RWPE2 (cell line): Measurements from ENCODE around the gene GALNT10.

Experiments
- ATAC-seq: fragments of 200-7000 bp; cut with Tn5 transposase; 3 replicates; pipeline ENCODE4 v1.9.1; 2021; ENCODE audit warnings: low read depth
- DNase-seq: peaks from one replicate; pipeline ENCODE4 v3.0.0-alpha.2; 2020; ENCODE audit warnings: low spot score
- H3K27ac ChIP-seq: fragments of 450-650 bp; 2 replicates; pipeline ENCODE4 v1.5.1; 2017; ENCODE audit warnings: mild to moderate bottlenecking; ENCODE audit not compliant: poor library complexity, severe bottlenecking
- H3K27me3 ChIP-seq: fragments of 250-450 bp; sonication (Bioruptor Pico); 2 replicates; pipeline ENCODE4 v1.5.1; 2021; ENCODE audit warnings: mild to moderate bottlenecking, moderate library complexity; ENCODE audit not compliant: insufficient read depth, poor library complexity, severe bottlenecking
- H3K36me3 ChIP-seq: fragments of 250-450 bp; sonication (Bioruptor Pico); 2 replicates; pipeline ENCODE4 v1.5.1; 2020; ENCODE audit warnings: low read depth, mild to moderate bottlenecking, moderate library complexity
- H3K4me1 ChIP-seq: fragments of 250-450 bp; sonication (Bioruptor Pico); 2 replicates; pipeline ENCODE4 v1.5.1; 2021; ENCODE audit warnings: mild to moderate bottlenecking, moderate library complexity; ENCODE audit not compliant: insufficient read depth, poor library complexity, severe bottlenecking
- H3K4me3 ChIP-seq: fragments of 250-450 bp; sonication (Bioruptor Pico); 2 replicates; pipeline ENCODE4 v1.5.1; 2021; ENCODE audit warnings: mild to moderate bottlenecking, moderate library complexity; ENCODE audit not compliant: severe bottlenecking
- H3K9me3 ChIP-seq: fragments of 250-450 bp; sonication (Bioruptor Pico); 2 replicates; pipeline ENCODE4 v1.5.1; 2021; ENCODE audit warnings: mild to moderate bottlenecking, moderate library complexity; ENCODE audit not compliant: severe bottlenecking
- TF ChIP-seq, protein P1 (sequence below): fragments of 450-650 bp; IDR thresholded peaks from one replicate; pipeline ENCODE4 v1.5.1; 2017; ENCODE audit warnings: mild to moderate bottlenecking, moderate library complexity; ENCODE audit not compliant: poor library complexity, severe bottlenecking

Gene GALNT10

GRCh38 chr5:154369682-154370081 lies 179.1 kb downstream of the GALNT10 start:
- Histone ChIP-seq H3K27ac (peak overlapping the region; percentile 96), H3K9me3 (no peaks in the 10 kb centered on the region), H3K27me3 (no peaks in the 10 kb centered on the region), H3K36me3 (no peaks in the 10 kb centered on the region), H3K4me1 (peaks cover 75% of the 10 kb centered on the region), H3K4me3 (no peak overlapping the region)
- DNase-seq (no peak), ATAC-seq (no peak)
- TF ChIP-seq, protein P1, sequence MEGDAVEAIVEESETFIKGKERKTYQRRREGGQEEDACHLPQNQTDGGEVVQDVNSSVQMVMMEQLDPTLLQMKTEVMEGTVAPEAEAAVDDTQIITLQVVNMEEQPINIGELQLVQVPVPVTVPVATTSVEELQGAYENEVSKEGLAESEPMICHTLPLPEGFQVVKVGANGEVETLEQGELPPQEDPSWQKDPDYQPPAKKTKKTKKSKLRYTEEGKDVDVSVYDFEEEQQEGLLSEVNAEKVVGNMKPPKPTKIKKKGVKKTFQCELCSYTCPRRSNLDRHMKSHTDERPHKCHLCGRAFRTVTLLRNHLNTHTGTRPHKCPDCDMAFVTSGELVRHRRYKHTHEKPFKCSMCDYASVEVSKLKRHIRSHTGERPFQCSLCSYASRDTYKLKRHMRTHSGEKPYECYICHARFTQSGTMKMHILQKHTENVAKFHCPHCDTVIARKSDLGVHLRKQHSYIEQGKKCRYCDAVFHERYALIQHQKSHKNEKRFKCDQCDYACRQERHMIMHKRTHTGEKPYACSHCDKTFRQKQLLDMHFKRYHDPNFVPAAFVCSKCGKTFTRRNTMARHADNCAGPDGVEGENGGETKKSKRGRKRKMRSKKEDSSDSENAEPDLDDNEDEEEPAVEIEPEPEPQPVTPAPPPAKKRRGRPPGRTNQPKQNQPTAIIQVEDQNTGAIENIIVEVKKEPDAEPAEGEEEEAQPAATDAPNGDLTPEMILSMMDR, result no peak

GRCh38 chr5:154370119-154370518 lies 179.6 kb downstream of the GALNT10 start:
- DNase-seq (no peak), ATAC-seq (no peak)
- Histone ChIP-seq H3K27ac (peak overlapping the region; percentile 96), H3K9me3 (no peaks in the 10 kb centered on the region), H3K4me3 (no peak overlapping the region), H3K36me3 (no peaks in the 10 kb centered on the region), H3K4me1 (peaks cover 72% of the 10 kb centered on the region), H3K27me3 (no peaks in the 10 kb centered on the region)
- TF ChIP-seq, protein P1, result no peak

DNA sequence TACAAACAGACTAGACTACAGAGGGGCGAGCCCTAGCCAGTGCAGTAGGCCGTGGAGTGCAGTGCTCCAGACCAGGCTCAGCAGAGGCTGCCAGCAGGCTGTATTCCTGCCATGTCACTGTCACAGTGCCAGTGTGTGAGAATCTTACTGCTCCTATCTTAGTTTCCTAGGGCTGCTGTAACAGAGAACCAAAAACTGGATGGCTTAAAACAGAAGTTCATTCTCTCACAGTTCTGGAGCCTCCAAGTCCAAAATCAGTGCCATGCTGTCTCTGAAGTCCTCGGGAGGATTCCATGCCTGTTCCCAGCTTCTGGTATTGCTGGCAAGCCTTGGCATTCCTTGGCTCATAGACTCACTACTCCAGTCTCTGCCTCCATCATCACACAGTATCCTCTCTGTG lies 180.3 kb downstream of the GALNT10 start:
- Histone ChIP-seq H3K27ac (peak overlapping the region; percentile 96), H3K27me3 (no peaks in the 10 kb centered on the region), H3K4me1 (peaks cover 65% of the 10 kb centered on the region)

DNA sequence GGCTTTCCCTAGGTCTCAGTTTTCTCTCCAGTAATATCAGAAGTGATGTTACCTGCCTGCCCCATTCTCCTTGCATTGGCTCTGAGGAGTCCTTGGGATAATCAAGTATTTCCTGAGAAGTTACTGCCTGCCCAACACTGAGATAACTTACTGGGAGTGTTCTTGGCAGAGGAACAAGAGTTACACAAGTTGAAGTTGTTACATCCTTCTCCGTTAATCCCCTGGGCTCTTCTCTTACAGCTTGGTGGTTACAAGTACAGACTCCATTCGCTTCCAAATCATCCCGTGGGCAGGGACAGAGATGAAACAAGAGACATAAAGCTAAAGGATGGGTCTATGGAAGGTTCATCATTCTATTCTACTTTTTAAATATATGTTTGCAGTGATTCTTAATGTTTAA lies 181.2 kb downstream of the GALNT10 start:
- Histone ChIP-seq H3K4me3 (no peak overlapping the region), H3K27ac (peak overlapping the region; percentile 96), H3K4me1 (peaks cover 56% of the 10 kb centered on the region), H3K36me3 (peaks cover 11% of the 10 kb centered on the region), H3K27me3 (no peaks in the 10 kb centered on the region), H3K9me3 (no peaks in the 10 kb centered on the region)
- DNase-seq (no peak), ATAC-seq (peak; percentile 65)
- TF ChIP-seq, protein P1, result no peak

More for the DNA sequence above, 180.3 kb downstream of the GALNT10 start:
- Histone ChIP-seq H3K9me3 (no peaks in the 10 kb centered on the region), H3K36me3 (peaks cover 2% of the 10 kb centered on the region; the same call in 1 of the 2 replicates), H3K4me3 (no peak overlapping the region)
- ATAC-seq (no peak), DNase-seq (no peak)
- TF ChIP-seq, protein P1, result no peak

DNA sequence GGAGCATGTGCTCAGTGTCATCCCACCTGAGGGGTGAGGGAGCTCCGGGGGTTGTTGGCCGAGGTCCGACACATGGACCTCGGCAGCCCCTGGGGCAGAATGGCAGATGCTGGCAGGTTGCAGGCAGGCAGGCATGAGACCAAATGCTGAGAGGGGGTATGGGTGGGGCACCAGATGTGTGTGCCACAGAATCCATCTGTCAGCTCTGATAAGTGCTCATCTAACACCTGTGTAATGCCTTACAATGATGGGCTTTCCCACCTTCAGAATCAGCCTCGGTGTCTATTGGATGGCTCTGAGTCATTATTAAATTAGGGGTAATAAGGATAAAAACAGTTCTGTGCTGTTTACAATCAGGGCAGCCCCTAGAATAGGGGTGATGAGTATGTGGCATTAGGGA lies 182.1 kb downstream of the GALNT10 start:
- H3K27me3 ChIP-seq, result no peaks in the 10 kb centered on the region
- ATAC-seq (no peak), DNase-seq (no peak)
- H3K4me3 ChIP-seq, result no peak overlapping the region
- no peaks in the 10 kb centered on the region for H3K9me3 ChIP-seq
- no peak overlapping the region for H3K27ac ChIP-seq
- H3K36me3 ChIP-seq, result peaks cover 16% of the 10 kb centered on the region
- TF ChIP-seq, protein P1, result no peak
- H3K4me1 ChIP-seq, result peaks cover 46% of the 10 kb centered on the region
